ENCODE data around the gene PARP2. TPM values are rescaled to one million over a fixed set of nuclear protein-coding genes. Genes with fewer than 3 reads are reported as not detected.

PARP2 gene
- total RNA-seq, 1 experiment from 2014 or later = 49.4 TPM

DNA sequence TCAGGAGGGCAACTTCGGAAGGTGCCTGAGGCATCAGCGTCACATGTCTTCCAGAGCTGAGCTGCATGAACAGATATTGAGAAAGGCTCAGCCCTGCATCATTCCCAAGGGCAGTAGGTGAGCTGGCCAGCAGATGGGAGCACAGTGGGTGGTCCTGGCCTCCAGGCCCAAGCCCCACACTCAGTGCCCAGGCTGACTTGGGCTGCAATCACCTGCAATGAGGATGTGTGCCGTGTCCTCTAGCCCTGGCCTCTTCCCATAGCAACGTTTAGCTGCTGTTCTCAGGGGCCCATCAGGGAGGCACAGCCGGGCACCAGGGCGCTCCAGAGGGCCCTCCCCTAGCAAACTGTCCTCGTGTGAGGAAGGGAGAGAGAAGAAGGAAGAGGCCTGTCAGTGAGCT lies 37.9 kb downstream of the PARP2 start:
- peaks cover 4% of the 10 kb centered on the region for H3K36me3 ChIP-seq (ENCODE audit: control insufficient read depth, insufficient read depth, low read length)
- ChIA-PET POLR2A (interaction anchor here (0.5 kb wide), 1 partner anchor 66 kb away, joined by 4 read pairs; no protein-coding TSS in a partner anchor), CTCF (no interaction called here)
- intact Hi-C loops (cut with micrococcal nuclease; ENCODE audit: unreplicated experiment) = no loop called here
- DNase-seq = no peak
- TF ChIP-seq, protein P1, sequence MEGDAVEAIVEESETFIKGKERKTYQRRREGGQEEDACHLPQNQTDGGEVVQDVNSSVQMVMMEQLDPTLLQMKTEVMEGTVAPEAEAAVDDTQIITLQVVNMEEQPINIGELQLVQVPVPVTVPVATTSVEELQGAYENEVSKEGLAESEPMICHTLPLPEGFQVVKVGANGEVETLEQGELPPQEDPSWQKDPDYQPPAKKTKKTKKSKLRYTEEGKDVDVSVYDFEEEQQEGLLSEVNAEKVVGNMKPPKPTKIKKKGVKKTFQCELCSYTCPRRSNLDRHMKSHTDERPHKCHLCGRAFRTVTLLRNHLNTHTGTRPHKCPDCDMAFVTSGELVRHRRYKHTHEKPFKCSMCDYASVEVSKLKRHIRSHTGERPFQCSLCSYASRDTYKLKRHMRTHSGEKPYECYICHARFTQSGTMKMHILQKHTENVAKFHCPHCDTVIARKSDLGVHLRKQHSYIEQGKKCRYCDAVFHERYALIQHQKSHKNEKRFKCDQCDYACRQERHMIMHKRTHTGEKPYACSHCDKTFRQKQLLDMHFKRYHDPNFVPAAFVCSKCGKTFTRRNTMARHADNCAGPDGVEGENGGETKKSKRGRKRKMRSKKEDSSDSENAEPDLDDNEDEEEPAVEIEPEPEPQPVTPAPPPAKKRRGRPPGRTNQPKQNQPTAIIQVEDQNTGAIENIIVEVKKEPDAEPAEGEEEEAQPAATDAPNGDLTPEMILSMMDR (IDR thresholded peaks at IDR 0.05; ENCODE audit: insufficient read depth in 1 of 2, low read depth in 1 of 2, low read length in 1 of 2, severe bottlenecking in 1 of 2, unreplicated experiment in 1 of 2) = no peak
- peaks cover 5% of the 10 kb centered on the region for H3K4me1 ChIP-seq
- no peaks in the 10 kb centered on the region for H3K27me3 ChIP-seq (replicated peaks; ENCODE audit: control insufficient read depth, insufficient read depth, low read length)
- Mint-ChIP-seq H3K27me3 (ENCODE audit: insufficient read depth, unreplicated experiment) (no peaks in the 10 kb centered on the region), H3K9me3 (ENCODE audit: unreplicated experiment) (no peaks in the 10 kb centered on the region), H3K36me3 (ENCODE audit: insufficient read depth, unreplicated experiment) (peaks cover 67% of the 10 kb centered on the region), H3K27ac (ENCODE audit: unreplicated experiment) (no peak overlapping the region), H3K4me1 (ENCODE audit: low read depth, unreplicated experiment) (peaks cover 4% of the 10 kb centered on the region), H3K4me3 (ENCODE audit: unreplicated experiment) (no peak overlapping the region)
- no peaks in the 10 kb centered on the region for H3K9me3 ChIP-seq
- no peak overlapping the region for H3K4me3 ChIP-seq (ENCODE audit: low read depth, low read length)
- no TSS peak for BruUV-seq (replicated peaks)

GRCh38 chr14:20382526-20382925 lies 39.1 kb downstream of the PARP2 start:
- H3K27me3 ChIP-seq (replicated peaks; ENCODE audit: control insufficient read depth, insufficient read depth, low read length) = no peaks in the 10 kb centered on the region
- no peaks in the 10 kb centered on the region for H3K27me3 Mint-ChIP-seq (ENCODE audit: insufficient read depth, unreplicated experiment)
- no peaks in the 10 kb centered on the region for H3K9me3 Mint-ChIP-seq (ENCODE audit: unreplicated experiment)
- H3K36me3 ChIP-seq (ENCODE audit: control insufficient read depth, insufficient read depth, low read length) = peaks cover 4% of the 10 kb centered on the region
- no peak overlapping the region for H3K4me3 Mint-ChIP-seq (ENCODE audit: unreplicated experiment)
- DNase-seq = no peak
- TF ChIP-seq, protein P1 (IDR thresholded peaks at IDR 0.05; ENCODE audit: insufficient read depth in 1 of 2, low read depth in 1 of 2, low read length in 1 of 2, severe bottlenecking in 1 of 2, unreplicated experiment in 1 of 2) = no peak
- no peaks in the 10 kb centered on the region for H3K4me1 Mint-ChIP-seq (ENCODE audit: low read depth, unreplicated experiment)
- H3K9me3 ChIP-seq = no peaks in the 10 kb centered on the region
- H3K4me1 ChIP-seq = no peaks in the 10 kb centered on the region
- ChIA-PET POLR2A (no interaction called here), CTCF (no interaction called here)
- intact Hi-C loops (cut with micrococcal nuclease; ENCODE audit: unreplicated experiment) = no loop called here
- peaks cover 56% of the 10 kb centered on the region for H3K36me3 Mint-ChIP-seq (ENCODE audit: insufficient read depth, unreplicated experiment)
- H3K27ac Mint-ChIP-seq (ENCODE audit: unreplicated experiment) = no peak overlapping the region
- H3K4me3 ChIP-seq (ENCODE audit: low read depth, low read length) = no peak overlapping the region
- no TSS peak for BruUV-seq (replicated peaks)

GRCh38 chr14:20383032-20383431 lies 39.6 kb downstream of the PARP2 start:
- H3K4me3 ChIP-seq (ENCODE audit: low read depth, low read length) = no peak overlapping the region
- H3K9me3 ChIP-seq = no peaks in the 10 kb centered on the region
- intact Hi-C loops (cut with micrococcal nuclease; ENCODE audit: unreplicated experiment) = no loop called here
- TF ChIP-seq, protein P1 (IDR thresholded peaks at IDR 0.05; ENCODE audit: insufficient read depth in 1 of 2, low read depth in 1 of 2, low read length in 1 of 2, severe bottlenecking in 1 of 2, unreplicated experiment in 1 of 2) = no peak
- H3K4me1 Mint-ChIP-seq (ENCODE audit: low read depth, unreplicated experiment) = no peaks in the 10 kb centered on the region
- H3K4me1 ChIP-seq = no peaks in the 10 kb centered on the region
- no peaks in the 10 kb centered on the region for H3K27me3 ChIP-seq (replicated peaks; ENCODE audit: control insufficient read depth, insufficient read depth, low read length)
- H3K27me3 Mint-ChIP-seq (ENCODE audit: insufficient read depth, unreplicated experiment) = no peaks in the 10 kb centered on the region
- ChIA-PET POLR2A (no interaction called here), CTCF (no interaction called here)
- BruUV-seq (replicated peaks) = no TSS peak
- peaks cover 3% of the 10 kb centered on the region for H3K36me3 ChIP-seq (ENCODE audit: control insufficient read depth, insufficient read depth, low read length)
- peaks cover 55% of the 10 kb centered on the region for H3K36me3 Mint-ChIP-seq (ENCODE audit: insufficient read depth, unreplicated experiment)
- H3K9me3 Mint-ChIP-seq (ENCODE audit: unreplicated experiment) = no peaks in the 10 kb centered on the region
- H3K27ac Mint-ChIP-seq (ENCODE audit: unreplicated experiment) = no peak overlapping the region
- no peak overlapping the region for H3K4me3 Mint-ChIP-seq (ENCODE audit: unreplicated experiment)
- DNase-seq = no peak
